ENCODE results near the gene CLIC4. TPM values are rescaled to one million over a fixed set of nuclear protein-coding genes. Genes with fewer than 3 reads are reported as not detected.

CLIC4 gene
- total and polyA plus RNA-seq, 10 of the 15 experiments (the other 5 are each of a cell fraction or from before 2014, with no cell fraction given): 20.4 to 107 (median 69.6) TPM

- TF ChIP-seq, protein P1, sequence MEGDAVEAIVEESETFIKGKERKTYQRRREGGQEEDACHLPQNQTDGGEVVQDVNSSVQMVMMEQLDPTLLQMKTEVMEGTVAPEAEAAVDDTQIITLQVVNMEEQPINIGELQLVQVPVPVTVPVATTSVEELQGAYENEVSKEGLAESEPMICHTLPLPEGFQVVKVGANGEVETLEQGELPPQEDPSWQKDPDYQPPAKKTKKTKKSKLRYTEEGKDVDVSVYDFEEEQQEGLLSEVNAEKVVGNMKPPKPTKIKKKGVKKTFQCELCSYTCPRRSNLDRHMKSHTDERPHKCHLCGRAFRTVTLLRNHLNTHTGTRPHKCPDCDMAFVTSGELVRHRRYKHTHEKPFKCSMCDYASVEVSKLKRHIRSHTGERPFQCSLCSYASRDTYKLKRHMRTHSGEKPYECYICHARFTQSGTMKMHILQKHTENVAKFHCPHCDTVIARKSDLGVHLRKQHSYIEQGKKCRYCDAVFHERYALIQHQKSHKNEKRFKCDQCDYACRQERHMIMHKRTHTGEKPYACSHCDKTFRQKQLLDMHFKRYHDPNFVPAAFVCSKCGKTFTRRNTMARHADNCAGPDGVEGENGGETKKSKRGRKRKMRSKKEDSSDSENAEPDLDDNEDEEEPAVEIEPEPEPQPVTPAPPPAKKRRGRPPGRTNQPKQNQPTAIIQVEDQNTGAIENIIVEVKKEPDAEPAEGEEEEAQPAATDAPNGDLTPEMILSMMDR (IDR thresholded peaks at IDR 0.05 in 2 of 3, conservative IDR thresholded peaks at IDR 0.05 in 1 of 3; ENCODE audit: control insufficient read depth in 2 of 3, extremely low read depth in 1 of 3, insufficient read depth in 1 of 3, low read depth in 3 of 3, low read length in 3 of 3): peak in 2 of 3 experiments; percentile 18 to 72; a peak in 3 of 6 replicates
- TF ChIP-seq PKNOX1 (IDR thresholded peaks at IDR 0.05) (no peak), ZNF592 (IDR thresholded peaks at IDR 0.05) (no peak), EZH2 (IDR thresholded peaks at IDR 0.05; ENCODE audit: borderline replicate concordance, control insufficient read depth, low read depth, low read length) (no peak), CHD1 (IDR thresholded peaks at IDR 0.05; ENCODE audit: low read depth, low read length) (0 out of 2 replicates have a peak, but pooled peaks have one; percentile 51), SIN3A (IDR thresholded peaks at IDR 0.05; ENCODE audit: low read depth, low read length) (no peak; the same call in none of the 2 replicates), EED (IDR thresholded peaks at IDR 0.05; ENCODE audit: low read depth) (peak; percentile 63), ELK1 (IDR thresholded peaks at IDR 0.05; ENCODE audit: low read depth, low read length) (0 out of 2 replicates have a peak, but pooled peaks have one; percentile 22), SMC3 (IDR thresholded peaks at IDR 0.05; ENCODE audit: borderline replicate concordance, low read length) (peak; percentile 29; the same call in 1 of the 2 replicates), IRF4 (IDR thresholded peaks at IDR 0.05; ENCODE audit: low read depth, low read length) (0 out of 2 replicates have a peak, but pooled peaks have one; percentile 29), WRNIP1 (IDR thresholded peaks at IDR 0.05; ENCODE audit: borderline replicate concordance, low read depth, low read length) (no peak), STAT1 (conservative IDR thresholded peaks at IDR 0.05) (no peak)
- TF ChIP-seq, protein P2, sequence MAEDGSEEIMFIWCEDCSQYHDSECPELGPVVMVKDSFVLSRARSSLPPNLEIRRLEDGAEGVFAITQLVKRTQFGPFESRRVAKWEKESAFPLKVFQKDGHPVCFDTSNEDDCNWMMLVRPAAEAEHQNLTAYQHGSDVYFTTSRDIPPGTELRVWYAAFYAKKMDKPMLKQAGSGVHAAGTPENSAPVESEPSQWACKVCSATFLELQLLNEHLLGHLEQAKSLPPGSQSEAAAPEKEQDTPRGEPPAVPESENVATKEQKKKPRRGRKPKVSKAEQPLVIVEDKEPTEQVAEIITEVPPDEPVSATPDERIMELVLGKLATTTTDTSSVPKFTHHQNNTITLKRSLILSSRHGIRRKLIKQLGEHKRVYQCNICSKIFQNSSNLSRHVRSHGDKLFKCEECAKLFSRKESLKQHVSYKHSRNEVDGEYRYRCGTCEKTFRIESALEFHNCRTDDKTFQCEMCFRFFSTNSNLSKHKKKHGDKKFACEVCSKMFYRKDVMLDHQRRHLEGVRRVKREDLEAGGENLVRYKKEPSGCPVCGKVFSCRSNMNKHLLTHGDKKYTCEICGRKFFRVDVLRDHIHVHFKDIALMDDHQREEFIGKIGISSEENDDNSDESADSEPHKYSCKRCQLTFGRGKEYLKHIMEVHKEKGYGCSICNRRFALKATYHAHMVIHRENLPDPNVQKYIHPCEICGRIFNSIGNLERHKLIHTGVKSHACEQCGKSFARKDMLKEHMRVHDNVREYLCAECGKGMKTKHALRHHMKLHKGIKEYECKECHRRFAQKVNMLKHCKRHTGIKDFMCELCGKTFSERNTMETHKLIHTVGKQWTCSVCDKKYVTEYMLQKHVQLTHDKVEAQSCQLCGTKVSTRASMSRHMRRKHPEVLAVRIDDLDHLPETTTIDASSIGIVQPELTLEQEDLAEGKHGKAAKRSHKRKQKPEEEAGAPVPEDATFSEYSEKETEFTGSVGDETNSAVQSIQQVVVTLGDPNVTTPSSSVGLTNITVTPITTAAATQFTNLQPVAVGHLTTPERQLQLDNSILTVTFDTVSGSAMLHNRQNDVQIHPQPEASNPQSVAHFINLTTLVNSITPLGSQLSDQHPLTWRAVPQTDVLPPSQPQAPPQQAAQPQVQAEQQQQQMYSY (CRISPR knock-in tag; IDR thresholded peaks at IDR 0.05): no peak
- TF ChIP-seq, protein P3, sequence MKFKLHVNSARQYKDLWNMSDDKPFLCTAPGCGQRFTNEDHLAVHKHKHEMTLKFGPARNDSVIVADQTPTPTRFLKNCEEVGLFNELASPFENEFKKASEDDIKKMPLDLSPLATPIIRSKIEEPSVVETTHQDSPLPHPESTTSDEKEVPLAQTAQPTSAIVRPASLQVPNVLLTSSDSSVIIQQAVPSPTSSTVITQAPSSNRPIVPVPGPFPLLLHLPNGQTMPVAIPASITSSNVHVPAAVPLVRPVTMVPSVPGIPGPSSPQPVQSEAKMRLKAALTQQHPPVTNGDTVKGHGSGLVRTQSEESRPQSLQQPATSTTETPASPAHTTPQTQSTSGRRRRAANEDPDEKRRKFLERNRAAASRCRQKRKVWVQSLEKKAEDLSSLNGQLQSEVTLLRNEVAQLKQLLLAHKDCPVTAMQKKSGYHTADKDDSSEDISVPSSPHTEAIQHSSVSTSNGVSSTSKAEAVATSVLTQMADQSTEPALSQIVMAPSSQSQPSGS (IDR thresholded peaks at IDR 0.05; ENCODE audit: low read length): no peak; the same call in 1 of the 2 replicates
Measured at GRCh38 chr1:24744911-24745710, at the start of gene CLIC4 (continued).
